Muscle of arm (tissue), 14 donors: ENCODE results near the gene CABLES2. TPM values are rescaled to one million over a fixed set of nuclear protein-coding genes. Genes with fewer than 3 reads are reported as not detected.

Experiments
- DNase-seq: peaks from one replicate; pipeline ENCODE4 v3.0.0-alpha.2; 2013
- long read RNA-seq, 11 donors: transcript quantifications; one replicate each; lab custom pipeline, GENCODE V29; 2026
- polyA plus RNA-seq, 12 donors: library from polyadenylated mRNA; unstranded; fragments of 120-200 nt; gene quantifications; one replicate each; pipeline ENCODE4 v1.2.1, GENCODE V29; 2013; ENCODE audit not compliant: insufficient read length in 12 of 12

Gene CABLES2
- 10 to 100 TPM in 1 of 12 donors, 1 to 10 TPM in 10, not detected in 1; 4.1 to 10.6 (median 5.1) TPM for polyA plus RNA-seq
- long read RNA-seq, donor 1, partial matches to known transcripts, result 0 of 3 reads
- long read RNA-seq, donor 1, other reads (novel, unspliced or antisense), result 0 of 3 reads
- long read RNA-seq, donor 2, result 0 reads
- long read RNA-seq, donor 3, partial matches to known transcripts, result 0 of 1 reads
- long read RNA-seq, donor 3, other reads (novel, unspliced or antisense), result 0 of 1 reads
- long read RNA-seq, donor 4, result 0 reads
- long read RNA-seq, donor 5, transcript CABLES2-201 (10 exons, 3,785 nt), result major isoform, 6 of 6 reads
- long read RNA-seq, donor 5, partial matches to known transcripts, result 0 of 6 reads
- long read RNA-seq, donor 5, other reads (novel, unspliced or antisense), result 0 of 6 reads
- long read RNA-seq, donor 6, partial matches to known transcripts, result 0 of 2 reads
- long read RNA-seq, donor 6, other reads (novel, unspliced or antisense), result 0 of 2 reads
- long read RNA-seq, donor 7, partial matches to known transcripts, result 0 of 2 reads
- long read RNA-seq, donor 7, other reads (novel, unspliced or antisense), result 0 of 2 reads
- long read RNA-seq, donor 8, partial matches to known transcripts, result 0 of 1 reads
- long read RNA-seq, donor 8, other reads (novel, unspliced or antisense), result 0 of 1 reads
- long read RNA-seq, donor 9, partial matches to known transcripts, result 0 of 2 reads
- long read RNA-seq, donor 9, other reads (novel, unspliced or antisense), result 0 of 2 reads
- long read RNA-seq, donor 10, partial matches to known transcripts, result 0 of 1 reads
- long read RNA-seq, donor 10, other reads (novel, unspliced or antisense), result 0 of 1 reads
- long read RNA-seq, donor 11, partial matches to known transcripts, result 0 of 2 reads
- long read RNA-seq, donor 11, other reads (novel, unspliced or antisense), result 0 of 2 reads

- peak; percentile 93 for DNase-seq
Measured at GRCh38 chr20:62407221-62407992, at the start of gene CABLES2. CABLES2 (minus strand) TSS chr20:62407285; CDS start chr20:62407276, 9 bp downstream.

GRCh38 chr20:62455929-62456328, 48.8 kb upstream of the CABLES2 start:
- no peak for DNase-seq

GRCh38 chr20:62454904-62455636, 48.0 kb upstream of the CABLES2 start:
- no peak for DNase-seq

- DNase-seq, result no peak
Measured at GRCh38 chr20:62453186-62453808, 46.2 kb upstream of the CABLES2 start.

- no peak for DNase-seq
Measured at GRCh38 chr20:62452475-62453095, 45.5 kb upstream of the CABLES2 start.

- no peak for DNase-seq
Measured at GRCh38 chr20:62451970-62452369, 44.9 kb upstream of the CABLES2 start.

GRCh38 chr20:62451156-62451767, 44.2 kb upstream of the CABLES2 start:
- DNase-seq, result no peak

- DNase-seq, result no peak
Measured at GRCh38 chr20:62449951-62450691, 43.0 kb upstream of the CABLES2 start.

GRCh38 chr20:62448788-62449187, 41.7 kb upstream of the CABLES2 start:
- DNase-seq, result no peak

GRCh38 chr20:62448038-62448437, 41.0 kb upstream of the CABLES2 start:
- DNase-seq, result no peak

- no peak for DNase-seq
Measured at GRCh38 chr20:62446888-62447869, 40.1 kb upstream of the CABLES2 start.

GRCh38 chr20:62446481-62446880, 39.4 kb upstream of the CABLES2 start:
- no peak for DNase-seq

- DNase-seq, result no peak
Measured at GRCh38 chr20:62445553-62446340, 38.7 kb upstream of the CABLES2 start.

- no peak for DNase-seq
Measured at GRCh38 chr20:62444286-62444685, 37.2 kb upstream of the CABLES2 start.

- DNase-seq, result no peak
Measured at GRCh38 chr20:62441987-62442539, 35.0 kb upstream of the CABLES2 start.

- no peak for DNase-seq
Measured at GRCh38 chr20:62439218-62439617, 32.1 kb upstream of the CABLES2 start.
